ENCODE data around the gene IPP. TPM values are rescaled to one million over a fixed set of nuclear protein-coding genes. Genes with fewer than 3 reads are reported as not detected.

Gene IPP
- total RNA-seq, 4 donors from 2014 or later, result 6.4 to 8.4 (median 7.4) TPM

- TF ChIP-seq POLR2A (IDR thresholded peaks at IDR 0.05) (no peak), CTCF (IDR thresholded peaks at IDR 0.05) (no peak)
- no peaks in the 10 kb centered on the region for H3K36me3 ChIP-seq
- H3K4me1 ChIP-seq, result no peaks in the 10 kb centered on the region
- no peak overlapping the region for H3K4me3 ChIP-seq
- DNase-seq, result no peak
- intact Hi-C loops (cut with DNase I), result no loop called here
- peaks cover 0 to 13% (median 0%) of the 10 kb centered on the region in 4 donors for H3K27me3 ChIP-seq
- no peak overlapping the region for H3K27ac ChIP-seq
- H3K9me3 ChIP-seq, result no peaks in the 10 kb centered on the region
- WGBS, 2 donors, result 68 to 88% methylated on average over 2 of the region's 2 CpGs
Measured at GRCh38 chr1:45789601-45790000, 39.1 kb upstream of the IPP start.

- H3K4me3 ChIP-seq, result no peak overlapping the region
- no peaks in the 10 kb centered on the region for H3K9me3 ChIP-seq
- DNase-seq, result no peak
- no peak overlapping the region for H3K27ac ChIP-seq
- WGBS, 2 donors, result 54 to 73% methylated on average over 4 of the region's 4 CpGs
- intact Hi-C loops (cut with DNase I), result no loop called here
- H3K4me1 ChIP-seq, result no peaks in the 10 kb centered on the region
- TF ChIP-seq CTCF (IDR thresholded peaks at IDR 0.05) (no peak), POLR2A (IDR thresholded peaks at IDR 0.05) (no peak)
- no peaks in the 10 kb centered on the region for H3K36me3 ChIP-seq
- H3K27me3 ChIP-seq, result peaks cover 0 to 2% (median 0%) of the 10 kb centered on the region in 4 donors
Measured at GRCh38 chr1:45787905-45788304, 37.5 kb upstream of the IPP start.

- H3K4me1 ChIP-seq, result no peaks in the 10 kb centered on the region
- TF ChIP-seq CTCF (IDR thresholded peaks at IDR 0.05) (no peak), POLR2A (IDR thresholded peaks at IDR 0.05) (no peak)
- DNase-seq, result no peak
- intact Hi-C loops (cut with DNase I), result no loop called here
- peaks cover 0 to 2% (median 0%) of the 10 kb centered on the region in 4 donors for H3K27me3 ChIP-seq
- H3K4me3 ChIP-seq, result no peak overlapping the region
- no peak overlapping the region for H3K27ac ChIP-seq
- WGBS, 2 donors, result 71 to 74% methylated on average over 4 of the region's 4 CpGs
- no peaks in the 10 kb centered on the region for H3K9me3 ChIP-seq
- no peaks in the 10 kb centered on the region for H3K36me3 ChIP-seq
Measured at GRCh38 chr1:45785583-45785982, 35.1 kb upstream of the IPP start.

- H3K4me1 ChIP-seq, result no peaks in the 10 kb centered on the region
- no peak for DNase-seq
- H3K27ac ChIP-seq, result no peak overlapping the region
- no peak overlapping the region for H3K4me3 ChIP-seq
- H3K9me3 ChIP-seq, result no peaks in the 10 kb centered on the region
- no peaks in the 10 kb centered on the region for H3K27me3 ChIP-seq
- WGBS, 2 donors, result 86 to 89% methylated on average over 3 of the region's 3 CpGs
- intact Hi-C loops (cut with DNase I), result no loop called here
- TF ChIP-seq CTCF (IDR thresholded peaks at IDR 0.05) (no peak), POLR2A (IDR thresholded peaks at IDR 0.05) (no peak)
- no peaks in the 10 kb centered on the region for H3K36me3 ChIP-seq
Measured at GRCh38 chr1:45775794-45776193, 25.3 kb upstream of the IPP start.

GRCh38 chr1:45772971-45773370 is 22.5 kb upstream of the IPP start:
- intact Hi-C loops (cut with DNase I), result no loop called here
- TF ChIP-seq POLR2A (IDR thresholded peaks at IDR 0.05) (no peak), CTCF (IDR thresholded peaks at IDR 0.05) (no peak)
- 68 to 77% methylated on average over 3 of the region's 3 CpGs for WGBS, 2 donors
- Histone ChIP-seq H3K36me3 (no peaks in the 10 kb centered on the region), H3K4me3 (no peak overlapping the region), H3K27me3 (no peaks in the 10 kb centered on the region), H3K4me1 (no peaks in the 10 kb centered on the region), H3K9me3 (no peaks in the 10 kb centered on the region), H3K27ac (no peak overlapping the region)
- DNase-seq, result no peak
